Stimulated activated CD4-positive, alpha-beta T cell treated with anti-CD3 and anti-CD28 coated beads, Interleukin-2, amount 100 ng/mL, for 24 hours (primary cell): ENCODE results near the gene BTBD19.
"Not testable (repeated sequence)": the region's sequence is repeated elsewhere in the genome, so short reads cannot be mapped to it uniquely, and the experiment has no call there.

Experiments used
- DNase-seq, 2 donors: peaks; one replicate each; pipeline ENCODE4 v3.0.0-alpha.2; 2020

Gene BTBD19

DNA sequence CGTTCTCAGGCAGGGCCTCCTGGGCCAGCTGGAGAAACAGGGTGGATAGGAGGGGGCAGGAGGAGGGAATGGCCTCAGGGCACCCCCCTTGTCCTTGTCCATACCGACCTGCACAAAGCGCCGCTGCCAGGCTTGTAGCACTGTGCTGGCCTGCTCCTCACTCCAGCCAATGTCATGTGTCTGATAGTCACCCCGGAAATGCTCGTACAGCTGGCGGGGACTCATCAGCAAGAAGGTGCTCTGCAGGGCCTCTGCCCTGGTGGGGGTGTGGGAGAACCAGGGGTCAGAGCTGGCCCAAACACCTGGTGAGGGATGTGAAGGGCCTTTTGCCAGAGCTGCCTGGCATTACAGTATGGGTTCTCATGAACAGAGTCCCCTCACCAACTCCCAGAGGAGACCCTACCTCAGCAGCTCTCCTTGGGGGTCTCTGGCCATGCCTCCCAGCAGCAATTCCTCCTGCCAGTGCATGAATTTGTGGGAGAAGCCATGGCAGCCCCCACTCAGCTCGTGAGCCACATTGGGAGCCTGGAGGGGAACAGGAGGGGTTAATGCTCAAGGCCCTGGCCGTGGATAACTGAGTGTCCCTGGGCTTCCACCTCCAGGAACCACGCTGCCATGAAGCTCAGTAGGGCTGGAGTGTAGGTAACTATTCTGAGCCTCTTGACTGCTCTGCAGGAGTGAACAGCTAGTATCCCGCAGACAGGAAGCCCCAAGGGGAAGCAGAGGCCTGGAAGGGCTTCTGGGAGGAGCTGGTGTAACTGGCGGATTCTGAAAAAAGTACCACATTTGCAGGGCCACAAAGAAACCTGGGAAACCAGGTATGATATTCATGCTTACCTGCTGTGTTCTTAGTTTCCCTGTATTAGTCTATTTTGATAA lies 21.4 kb downstream of the BTBD19 start:
- no peak for DNase-seq

DNA sequence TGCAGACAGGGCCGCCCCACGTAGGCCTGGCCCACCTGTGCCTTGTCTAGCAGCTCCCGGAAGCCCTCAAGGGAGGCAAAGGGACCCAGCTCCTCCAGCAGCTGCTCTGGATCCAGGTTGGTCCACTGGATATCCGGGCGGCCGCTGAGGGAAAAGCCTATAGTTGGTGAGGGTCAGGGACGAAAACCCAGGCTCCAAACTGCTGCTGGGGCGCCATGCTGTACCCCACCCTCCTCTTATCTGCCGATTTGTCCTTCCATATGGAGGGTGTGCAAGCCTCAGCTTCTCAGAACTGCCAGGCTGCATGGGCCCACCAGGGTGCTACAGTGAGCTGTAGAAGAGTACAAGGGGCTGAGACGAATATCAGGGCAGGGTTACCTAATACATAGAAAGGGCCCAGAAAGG lies 22.6 kb downstream of the BTBD19 start:
- DNase-seq: no peak

DNA sequence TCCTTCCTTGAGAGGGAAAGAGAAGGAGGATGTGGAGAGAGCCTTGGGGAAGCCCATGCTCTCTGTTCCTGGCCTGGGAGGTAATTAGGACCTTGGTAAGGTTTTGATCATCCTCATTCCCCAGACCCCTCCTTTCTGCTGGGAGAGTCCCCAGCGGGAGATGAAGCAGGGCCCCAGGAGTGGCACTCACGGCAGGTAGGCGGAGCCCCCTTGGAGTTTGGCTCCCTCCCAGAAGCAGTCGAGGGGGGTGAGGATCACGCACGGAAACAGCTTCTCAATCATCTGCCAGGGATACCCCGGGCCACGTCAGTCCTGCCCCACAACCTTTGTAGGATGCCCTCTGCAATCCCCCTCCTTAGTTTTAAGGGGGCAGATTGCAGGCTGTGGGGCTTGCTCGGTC lies 23.2 kb downstream of the BTBD19 start:
- DNase-seq: no peak

DNA sequence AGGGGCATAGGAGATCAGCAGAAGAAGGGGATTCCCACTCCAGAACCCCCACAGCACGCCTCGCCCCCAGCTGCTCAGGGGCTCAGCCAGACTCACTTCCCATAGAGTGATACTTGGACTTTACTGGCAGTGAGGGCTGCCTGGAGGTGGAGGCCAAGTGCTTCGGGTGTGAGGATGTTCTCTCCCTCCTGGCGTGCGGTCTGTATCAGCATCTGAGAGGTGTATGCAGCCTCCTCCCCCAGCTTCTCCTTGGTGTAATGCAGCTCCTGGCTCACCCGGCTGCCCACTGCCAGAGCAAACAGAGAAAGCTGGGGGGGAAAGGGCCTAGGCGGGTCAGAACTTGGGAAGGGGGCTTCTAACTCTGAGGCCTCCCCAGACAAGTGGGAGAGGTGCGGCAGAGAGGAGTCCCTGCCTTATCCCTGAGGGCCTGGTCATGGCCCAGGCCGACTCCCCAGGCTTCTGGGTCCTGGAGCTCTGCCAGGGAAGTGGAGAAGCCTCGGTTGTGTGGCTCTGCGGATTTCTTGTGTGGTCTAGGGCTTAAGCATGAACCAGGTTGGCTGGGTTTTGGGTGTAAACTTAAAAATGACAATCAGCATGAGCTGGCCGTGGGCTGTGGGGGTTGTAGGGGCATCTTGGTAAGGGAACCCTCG lies 23.9 kb downstream of the BTBD19 start:
- no peak for DNase-seq

DNA sequence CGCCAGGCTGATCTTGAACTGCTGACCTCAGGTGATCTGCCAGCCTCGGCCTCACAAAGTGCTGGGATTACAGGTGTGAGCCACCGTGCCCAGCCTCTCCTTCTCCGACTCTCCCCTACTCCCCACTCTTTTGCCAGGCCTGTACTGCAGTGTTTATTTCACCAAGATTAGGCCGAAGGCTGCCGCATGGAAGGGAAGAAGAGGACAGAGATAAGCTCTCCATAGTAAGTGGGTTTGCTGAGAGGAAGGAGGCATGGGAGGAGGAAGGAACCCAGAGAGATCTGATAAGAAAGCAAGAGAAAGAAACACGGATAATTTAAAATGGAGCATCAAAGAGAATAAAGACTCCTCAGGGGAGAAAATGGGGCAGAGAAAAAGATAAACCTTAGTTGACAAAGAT lies 26.0 kb downstream of the BTBD19 start:
- no peak for DNase-seq

DNA sequence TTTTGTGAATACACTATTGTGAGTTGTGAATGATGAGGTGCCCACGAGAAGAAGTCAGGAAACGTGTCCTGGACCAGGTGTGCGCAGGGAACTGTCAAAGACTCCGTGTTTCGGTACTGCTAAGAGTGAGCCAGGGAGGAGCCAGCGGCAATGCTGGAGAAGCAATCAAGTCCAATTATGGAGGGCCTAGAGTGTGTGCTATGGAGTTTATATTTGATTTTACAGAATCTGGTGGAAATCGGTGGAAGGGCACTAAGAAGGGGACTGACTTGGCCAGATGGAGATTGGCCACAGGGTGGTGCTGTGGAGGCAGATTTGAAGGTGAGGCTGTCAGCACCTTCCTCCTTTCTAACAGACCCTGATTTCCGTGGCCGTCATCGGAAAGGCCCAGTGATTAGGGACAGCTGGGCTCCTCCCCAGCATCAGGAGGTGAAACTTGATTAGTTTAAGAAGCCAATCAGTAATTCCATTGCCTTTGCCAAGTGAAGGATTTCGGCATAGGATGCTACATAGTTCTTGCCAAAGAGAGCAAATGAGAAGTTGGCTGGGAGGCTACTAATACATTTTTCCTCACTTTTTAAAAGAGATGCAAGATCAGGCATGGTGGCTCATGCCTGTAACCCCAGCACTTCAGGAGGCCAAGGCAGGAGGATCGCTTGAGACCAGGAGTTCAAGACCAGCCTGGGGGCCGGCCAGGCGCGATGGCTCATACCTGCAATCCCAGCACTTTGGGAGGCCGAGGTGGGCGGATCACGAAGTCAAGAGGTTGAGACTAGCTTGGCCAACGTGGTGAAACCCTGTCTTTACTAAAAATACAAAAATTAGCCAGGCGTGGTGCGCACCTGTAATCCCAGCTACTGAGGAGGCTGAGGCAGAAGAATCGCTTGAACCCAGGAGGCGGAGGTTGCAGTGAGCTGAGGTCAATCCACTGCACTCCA lies 27.7 kb downstream of the BTBD19 start:
- DNase-seq: peak; percentile 91 to 95

DNA sequence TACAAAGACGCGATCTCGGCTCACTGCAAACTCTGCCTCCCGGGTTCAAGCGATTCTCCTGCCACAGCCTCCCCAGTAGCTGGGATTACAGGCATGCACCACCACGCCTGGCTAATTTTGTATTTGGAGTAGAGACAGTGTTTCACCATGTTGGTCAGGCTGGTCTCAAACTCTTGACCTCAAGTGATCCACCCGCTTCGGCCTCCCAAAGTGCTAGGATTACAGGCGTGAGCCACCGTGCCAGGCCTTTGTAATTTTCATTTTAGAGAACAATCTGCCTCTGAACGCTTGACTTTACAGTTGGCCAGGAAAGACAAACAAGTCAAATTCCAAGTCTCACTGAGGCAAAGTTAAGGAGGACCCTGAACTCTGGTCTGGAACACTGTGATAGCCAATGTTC lies 30.0 kb downstream of the BTBD19 start:
- DNase-seq: not testable (repeated sequence)

DNA sequence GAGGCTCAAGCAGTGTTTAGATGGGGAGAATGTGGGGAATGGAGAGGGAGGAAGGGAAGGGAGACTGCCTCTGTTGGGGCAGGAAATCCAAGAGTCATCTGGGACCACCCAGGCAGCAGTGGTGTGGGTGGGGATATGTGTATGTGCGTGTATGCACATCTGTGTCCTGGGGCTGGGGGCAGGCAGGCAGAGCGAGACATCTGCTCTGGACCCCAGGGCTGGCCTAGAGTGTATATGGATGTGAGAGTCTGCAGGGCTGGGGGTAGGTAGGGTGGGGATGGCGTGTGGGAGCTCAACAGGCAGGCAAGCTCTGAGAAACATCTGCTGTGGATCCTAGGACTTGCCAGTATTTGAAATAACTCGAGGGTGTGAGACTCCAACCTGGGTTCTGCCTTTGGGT lies 31.3 kb downstream of the BTBD19 start:
- no peak for DNase-seq

DNA sequence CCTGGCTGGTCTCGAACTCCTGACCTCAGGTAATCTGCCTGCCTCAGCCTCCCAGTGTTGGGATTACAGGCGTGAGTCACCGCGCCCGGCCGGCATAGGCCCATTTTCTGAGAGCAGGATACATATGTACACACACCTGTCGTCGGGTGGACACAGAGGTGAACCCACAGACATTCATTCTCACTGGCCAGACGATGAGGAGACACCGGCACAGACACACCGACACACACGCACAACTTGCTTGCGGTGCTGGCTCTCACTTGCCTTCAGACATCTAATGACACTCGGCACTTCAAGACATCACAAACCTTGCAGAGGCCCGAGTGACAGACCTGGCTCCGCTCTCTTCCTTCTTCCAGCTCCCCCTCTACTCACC lies 34.2 kb downstream of the BTBD19 start:
- DNase-seq: no peak

DNA sequence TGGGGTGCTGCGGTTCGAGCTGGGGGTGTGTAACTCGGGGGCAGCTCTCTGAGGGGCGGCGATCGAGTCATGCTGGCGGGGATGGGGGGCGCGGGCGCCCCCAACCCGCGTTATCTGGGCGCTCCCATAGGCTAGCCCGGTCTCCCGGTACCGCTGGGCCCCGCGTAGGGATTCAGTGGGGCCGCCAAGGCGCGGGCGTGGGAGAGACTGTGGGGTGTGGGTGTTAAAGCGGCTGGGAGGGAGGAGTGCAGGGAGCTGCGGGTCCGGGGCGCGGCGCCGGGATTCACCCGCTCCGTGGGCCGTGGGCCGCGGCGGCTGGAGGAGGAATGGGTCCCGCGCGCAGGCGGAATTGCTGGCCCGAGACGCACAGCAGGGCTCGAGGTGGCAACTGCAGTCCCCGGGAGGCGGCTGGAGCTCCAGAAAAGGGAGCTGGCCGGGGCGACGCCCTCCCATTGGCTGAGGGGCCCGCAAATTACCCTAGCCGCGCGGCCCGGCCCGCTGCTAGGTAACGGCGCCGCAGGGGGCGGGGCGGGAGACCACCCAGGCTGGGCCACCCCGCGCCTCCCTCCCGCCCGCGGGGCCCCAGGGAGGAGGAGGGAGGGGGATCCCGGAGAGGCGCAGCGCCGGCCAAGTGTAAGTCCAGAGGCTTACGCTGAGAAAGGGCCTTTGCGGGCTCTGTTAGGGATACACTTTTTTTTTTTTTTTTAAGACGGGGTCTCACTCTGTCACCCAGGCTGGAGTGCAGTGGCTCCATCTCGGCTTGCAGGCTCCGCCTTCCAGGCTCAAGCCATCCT lies 34.7 kb downstream of the BTBD19 start, which contains the start of gene PTCH2:
Gene PTCH2 (minus strand): TSS at position 392 of the 794 bp plus-strand sequence. CDS start 321 bp downstream, at position 71.
- DNase-seq: peak in 1 of 2 donors; percentile 38

DNA sequence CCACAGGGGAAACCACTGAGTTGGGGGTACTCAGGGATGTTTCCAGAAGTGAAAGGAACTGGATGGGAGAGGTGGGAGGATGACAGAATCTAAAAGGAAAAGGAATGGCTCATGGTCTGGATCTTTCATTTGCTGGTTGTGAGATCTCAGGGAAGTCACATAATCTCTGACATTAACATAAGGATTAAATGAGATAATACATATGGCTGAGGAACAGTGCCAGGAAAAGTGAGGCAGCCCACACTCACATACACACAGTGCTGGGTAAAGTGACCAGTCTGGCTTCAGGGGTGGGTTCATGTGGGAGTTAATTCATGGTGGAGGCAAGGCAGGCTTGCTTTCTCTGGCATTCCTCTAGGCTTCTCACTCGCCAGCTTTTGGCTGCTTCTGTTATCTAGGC lies 38.7 kb downstream of the BTBD19 start:
- no peak for DNase-seq

DNA sequence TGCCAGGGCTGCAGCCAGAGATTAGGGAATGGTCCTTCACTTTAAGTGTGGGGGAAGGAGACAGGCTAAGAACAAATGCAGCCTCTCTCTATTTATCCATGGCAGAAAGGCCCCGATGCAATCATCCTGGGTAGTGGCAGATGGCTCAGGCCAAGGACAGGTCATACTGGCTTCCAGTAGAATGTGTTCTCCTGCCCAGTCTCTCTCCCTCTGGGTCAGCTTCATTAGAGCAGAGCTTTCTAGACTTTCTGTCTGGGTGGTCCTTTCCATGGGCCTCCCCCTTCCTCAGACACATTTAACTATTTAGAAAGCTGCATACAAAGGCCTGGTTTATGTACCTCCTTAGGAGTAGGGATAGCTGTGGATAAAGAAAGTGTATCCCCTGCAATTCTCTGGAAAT lies 39.5 kb downstream of the BTBD19 start:
- no peak for DNase-seq

DNA sequence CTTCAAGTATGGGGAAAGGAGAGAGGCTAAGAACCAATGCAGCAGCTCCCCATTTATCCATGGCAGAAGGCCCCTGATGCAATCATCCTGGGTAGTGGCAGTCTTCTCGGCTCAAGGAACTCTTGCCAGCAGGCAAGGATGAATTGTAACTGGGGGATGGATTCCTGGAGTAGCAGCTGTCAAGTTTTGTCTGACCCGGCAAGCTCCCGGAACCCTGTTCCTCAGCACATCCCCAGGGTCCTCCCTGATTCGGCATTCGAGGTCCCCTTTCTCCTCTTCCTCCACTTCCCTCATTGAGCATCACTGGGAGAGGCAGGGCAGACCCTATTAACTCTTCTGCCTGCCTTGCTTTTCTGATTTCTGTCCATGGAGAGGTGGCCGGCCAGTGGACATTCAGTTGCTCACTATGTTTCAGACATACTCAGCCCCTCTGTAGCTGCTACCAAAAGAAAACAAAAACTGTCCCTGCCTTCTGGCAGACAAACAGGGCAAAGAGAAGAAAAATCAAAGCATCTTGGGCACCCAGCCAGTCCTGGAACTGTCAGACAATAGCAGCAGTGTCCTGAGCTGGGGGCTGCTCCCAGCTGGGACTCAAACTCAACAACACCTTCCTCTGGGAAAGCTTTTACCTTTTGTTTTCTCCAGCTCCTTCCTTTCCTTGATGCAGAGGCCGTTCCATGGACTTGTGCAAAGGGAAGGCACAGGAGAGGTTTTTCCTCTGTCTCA lies 40.3 kb downstream of the BTBD19 start:
- no peak for DNase-seq

DNA sequence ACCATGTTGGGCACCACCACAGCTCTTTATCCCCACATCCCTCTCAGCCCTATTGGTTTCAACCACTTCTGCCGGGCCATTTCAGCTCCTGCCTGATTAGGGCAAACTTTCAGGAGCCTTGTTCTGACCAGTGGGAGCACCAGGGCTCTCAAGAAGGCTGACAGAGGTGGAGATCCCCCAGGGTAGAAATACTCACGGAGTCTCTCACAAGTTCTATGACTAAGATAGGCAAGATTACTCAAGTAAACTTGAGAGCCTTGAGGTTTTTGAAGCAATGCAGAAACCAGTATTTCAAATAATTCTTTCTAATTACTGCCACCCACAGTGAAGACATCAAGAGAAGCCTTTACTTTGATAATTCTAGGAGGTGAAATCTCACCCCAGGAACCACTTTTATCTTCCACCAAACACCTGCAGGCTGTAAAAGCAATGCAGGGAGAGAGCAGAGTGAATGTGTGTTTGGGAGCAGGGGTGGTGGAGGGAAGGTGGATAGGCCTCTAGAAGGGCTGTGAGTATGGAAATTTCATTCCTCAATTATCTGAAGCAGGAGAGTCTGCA lies 41.3 kb downstream of the BTBD19 start:
- no peak for DNase-seq

DNA sequence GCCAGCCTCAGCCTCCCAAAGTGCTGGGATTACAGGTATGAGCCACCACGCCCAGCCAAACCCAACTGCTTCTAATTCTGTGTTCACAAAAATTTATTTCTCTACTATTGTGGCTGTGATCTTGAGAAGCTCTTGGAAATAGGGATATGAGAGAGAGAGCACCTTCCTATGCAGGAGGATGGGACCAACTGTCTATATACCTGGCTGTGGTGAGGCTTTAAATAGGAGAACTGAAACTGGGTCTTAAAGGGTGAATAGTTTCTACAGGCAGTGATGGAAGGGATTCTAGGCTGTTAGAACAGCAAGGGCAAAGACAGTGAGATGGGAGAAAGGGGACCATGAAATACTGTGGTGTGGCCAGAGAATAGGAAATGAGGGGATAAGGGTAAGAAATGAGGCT lies 43.0 kb downstream of the BTBD19 start:
- no peak for DNase-seq

DNA sequence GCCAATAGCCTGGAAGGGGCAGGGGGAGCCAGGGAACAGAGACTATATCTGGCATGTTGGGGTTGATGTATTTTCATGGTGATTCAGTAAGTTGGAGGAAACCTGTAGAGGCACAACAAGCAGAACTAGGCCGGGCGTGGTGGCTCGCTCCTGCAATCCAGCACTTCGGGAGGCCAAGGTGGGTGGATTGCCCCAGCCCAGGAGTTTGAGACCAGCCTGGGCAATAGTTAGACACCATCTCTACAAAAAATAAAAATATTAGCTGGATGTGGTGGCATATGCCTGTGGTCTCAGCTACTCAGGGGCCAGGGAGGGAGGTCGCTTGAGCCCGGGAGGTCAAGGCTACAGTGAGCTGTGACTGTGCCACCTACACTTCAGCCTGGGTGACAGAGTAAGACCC lies 44.9 kb downstream of the BTBD19 start:
- DNase-seq: no peak

DNA sequence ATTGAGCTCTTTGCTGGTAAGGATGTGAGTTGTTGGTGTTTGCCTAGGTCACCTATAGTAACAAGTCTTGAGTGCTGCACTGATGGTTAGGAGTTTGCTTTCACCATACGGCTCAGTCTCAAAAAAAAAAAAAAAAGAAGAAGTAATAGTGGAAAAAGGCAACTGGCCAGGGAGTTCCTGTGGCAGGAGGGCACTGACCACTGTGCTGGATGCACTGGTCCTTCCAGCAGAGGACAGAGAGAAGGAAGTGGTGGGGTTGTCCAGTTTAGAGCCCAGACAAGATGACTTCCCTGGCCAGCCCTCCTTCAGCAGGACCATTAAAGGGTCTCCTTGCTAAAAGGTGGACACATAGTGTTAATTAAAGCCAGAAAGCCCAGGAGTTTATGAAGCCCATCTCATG lies 46.6 kb downstream of the BTBD19 start:
- DNase-seq: no peak

DNA sequence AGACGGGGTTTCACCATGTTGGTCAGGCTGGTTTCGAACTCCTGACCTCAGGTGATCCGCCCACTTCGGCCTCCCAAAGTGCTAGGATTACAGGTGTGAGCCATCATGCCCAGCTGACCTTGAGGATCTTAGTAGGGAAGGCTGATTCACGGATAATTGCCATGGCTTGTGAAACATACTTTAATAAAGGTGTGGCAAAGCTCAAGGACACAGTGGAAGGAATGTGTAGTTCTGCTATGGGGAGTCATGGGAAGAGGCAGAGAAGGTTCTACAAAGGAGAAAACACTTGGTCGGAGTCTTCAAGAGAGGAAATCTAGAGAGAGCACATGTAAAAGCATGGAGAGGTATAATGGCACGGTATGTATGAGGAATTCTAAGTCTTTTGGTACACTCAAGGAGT lies 47.4 kb downstream of the BTBD19 start:
- DNase-seq: no peak

DNA sequence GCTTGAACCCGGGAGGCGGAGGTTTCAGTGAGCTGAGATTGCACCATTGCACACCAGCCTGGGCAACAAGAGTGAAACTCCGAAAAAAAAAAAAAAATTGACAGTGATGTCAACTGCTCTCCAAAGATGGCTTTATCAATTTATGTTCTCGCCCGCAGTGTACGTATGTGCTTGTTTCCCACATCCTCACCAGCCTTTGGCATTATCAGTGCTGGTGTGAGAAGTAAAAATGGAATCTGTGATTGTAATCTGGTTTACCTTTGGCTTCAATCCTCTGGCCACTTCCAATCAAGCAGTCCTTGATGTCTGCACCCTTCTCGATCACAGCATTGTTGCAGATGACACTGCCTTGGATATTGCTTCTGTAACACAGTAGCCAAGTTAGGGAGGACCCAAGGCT lies 49.1 kb downstream of the BTBD19 start:
- DNase-seq: no peak

DNA sequence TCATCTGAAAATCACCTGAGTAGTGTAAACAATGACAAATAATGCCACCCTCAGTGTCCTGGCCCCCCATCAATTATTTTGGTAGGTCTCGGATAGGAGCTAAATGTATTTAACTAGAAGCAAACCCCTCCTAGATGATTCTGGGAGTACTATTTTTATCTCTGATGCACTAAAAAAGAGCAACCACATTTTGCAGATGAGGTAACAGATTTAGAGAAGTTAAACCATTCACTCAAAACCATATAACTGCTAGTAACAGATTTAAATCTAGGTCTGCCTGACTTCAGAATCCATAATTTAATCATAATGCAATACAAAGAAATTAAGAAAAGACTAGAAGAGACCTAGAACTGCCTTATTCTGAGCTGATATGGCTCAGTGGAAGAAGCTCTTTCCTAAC lies 52.0 kb downstream of the BTBD19 start:
- DNase-seq: no peak

DNA sequence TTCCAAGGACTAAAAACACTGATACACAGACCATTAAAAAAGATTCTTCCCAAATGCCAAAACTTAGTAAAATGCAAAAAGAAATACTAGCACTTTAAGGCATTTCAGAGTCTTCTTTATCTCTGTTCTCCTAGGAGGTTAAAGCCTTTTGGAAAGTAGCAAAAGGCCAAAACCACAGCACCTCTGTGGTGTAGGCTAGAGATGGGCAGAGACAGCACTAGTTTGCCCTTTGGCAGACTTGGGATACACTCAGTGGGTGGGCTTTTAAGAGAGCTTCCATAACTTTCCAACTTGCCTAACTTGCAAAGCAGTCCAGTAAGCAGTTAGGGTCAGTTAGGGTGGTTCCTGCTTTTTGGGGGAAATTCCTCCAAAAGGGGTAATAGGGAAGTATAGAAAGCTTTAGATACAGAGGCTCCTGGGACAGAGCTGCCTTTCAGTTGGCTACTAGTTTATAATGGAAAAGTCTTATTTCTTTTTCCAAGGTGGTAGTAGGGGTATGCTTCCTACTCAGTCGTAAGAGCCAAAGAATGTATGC lies 52.6 kb downstream of the BTBD19 start:
- no peak for DNase-seq
